Endometrial microvascular endothelial cells (primary cell): Measurements from ENCODE around the gene NTM. TPM values are rescaled to one million over a fixed set of nuclear protein-coding genes. Genes with fewer than 3 reads are reported as not detected.
"Not testable (repeated sequence)": the region's sequence is repeated elsewhere in the genome, so short reads cannot be mapped to it uniquely, and the experiment has no call there.

Source experiments
- in situ Hi-C: cut with HindIII; loops from 2 replicates; pipeline ENCODE4 v1.10.0; 2017; ENCODE audit warnings: low sequenced_read_pairs, low pct_unique_long_range_greater_than_20kb; ENCODE audit errors: inconsistent ontology term
- total RNA-seq: library from RNA; depleted of rRNA; stranded (reverse); fragments of >200 nt; gene quantifications from one replicate; pipeline ENCODE4 v1.2.3, GENCODE V29; 2015; ENCODE audit errors: inconsistent ontology term

Gene NTM
- total RNA-seq, 1 donor from 2014 or later, result 4.3 TPM

DNA sequence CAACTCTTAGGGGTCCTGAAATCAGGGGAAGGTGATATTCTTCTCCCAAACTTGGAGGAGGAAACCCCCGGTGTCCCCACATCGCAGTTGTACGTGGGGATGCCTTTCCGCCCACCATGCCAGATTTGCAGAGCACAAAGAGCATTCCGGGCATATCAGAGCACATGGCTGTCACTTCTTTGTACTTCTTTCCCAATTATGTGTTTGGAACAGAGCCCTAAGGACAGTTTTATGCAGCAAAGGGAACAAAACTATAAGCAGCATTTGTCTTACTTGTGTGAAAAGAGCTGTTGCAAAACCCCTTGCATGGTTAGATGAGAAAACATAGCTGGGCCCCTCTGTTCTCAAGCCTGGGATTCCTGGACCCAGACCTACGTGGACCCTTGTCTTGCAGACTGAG, 41.2 kb downstream of the NTM start:
- in situ Hi-C loops, result no loop called here

GRCh38 chr11:131412061-131412460, 41.6 kb downstream of the NTM start:
- in situ Hi-C loops, result no loop called here

- in situ Hi-C loops, result no loop called here
Observed at GRCh38 chr11:131413217-131413616, 42.8 kb downstream of the NTM start.

- in situ Hi-C loops, result no loop called here
Observed at GRCh38 chr11:131418189-131418588, 47.8 kb downstream of the NTM start.

- in situ Hi-C loops, result no loop called here
Observed at GRCh38 chr11:131421066-131421855, 50.8 kb downstream of the NTM start.

GRCh38 chr11:131422029-131422428, 51.6 kb downstream of the NTM start:
- in situ Hi-C loops, result no loop called here

DNA sequence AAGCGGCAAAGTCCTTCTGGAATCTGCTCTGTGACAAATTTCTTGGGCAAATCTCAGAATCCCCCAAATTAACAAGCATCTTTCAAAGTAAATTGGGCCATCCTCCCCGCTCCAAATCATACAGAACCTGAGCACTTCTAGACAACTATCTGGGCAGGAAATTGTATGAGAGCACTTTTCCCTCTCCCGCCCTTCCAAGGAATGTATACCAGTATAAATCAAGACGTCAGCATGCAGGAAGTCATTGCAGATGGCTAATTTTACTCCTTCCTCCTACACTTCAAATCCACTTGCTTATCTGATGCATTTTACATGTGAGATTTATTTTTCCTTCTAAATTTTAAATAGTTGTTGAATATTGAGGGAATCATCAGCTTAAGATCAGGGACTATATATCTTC, 52.1 kb downstream of the NTM start:
- in situ Hi-C loops, result no loop called here

- in situ Hi-C loops, result no loop called here
Observed at GRCh38 chr11:131423688-131424087, 53.3 kb downstream of the NTM start.

GRCh38 chr11:131424257-131424876, 54.0 kb downstream of the NTM start:
- in situ Hi-C loops, result not testable (repeated sequence)

DNA sequence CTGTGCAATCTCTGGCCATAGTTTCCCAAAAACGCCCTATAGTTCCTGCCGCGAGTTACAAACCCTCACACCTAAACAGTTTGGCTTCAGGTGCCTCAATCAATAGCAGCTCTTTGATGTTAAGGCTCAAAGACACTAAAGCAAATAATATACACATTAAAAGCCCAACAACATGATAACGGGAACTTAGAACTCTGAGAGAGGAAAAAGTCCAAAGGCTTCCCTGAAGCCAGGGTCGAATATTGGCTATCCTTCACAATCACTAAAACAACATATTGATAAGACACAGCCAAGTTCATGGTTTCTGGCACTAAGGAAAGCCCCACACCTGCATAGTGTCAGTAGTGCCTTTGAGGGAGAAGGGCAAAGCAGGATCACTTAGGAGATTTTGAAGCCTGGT, 54.9 kb downstream of the NTM start:
- in situ Hi-C loops, result no loop called here

DNA sequence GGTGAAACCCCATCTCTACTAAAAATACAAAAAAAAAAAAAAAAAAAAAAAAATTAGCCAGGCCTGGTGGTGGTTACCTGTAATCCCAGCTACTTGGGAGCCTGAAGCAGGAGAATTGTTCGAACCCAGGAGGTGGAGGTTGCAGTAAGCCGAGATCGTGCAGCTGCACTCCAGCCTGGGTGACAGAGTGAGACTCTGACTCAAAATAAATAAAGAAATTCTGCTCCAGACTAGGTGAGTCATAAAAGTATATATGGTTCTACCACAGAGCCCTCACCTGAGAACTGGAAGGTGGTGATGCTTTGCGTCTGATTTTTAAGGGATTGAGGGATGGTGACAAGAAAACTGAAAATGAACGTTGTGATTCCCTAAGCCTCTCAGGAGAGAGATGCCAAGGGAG, 58.4 kb downstream of the NTM start:
- in situ Hi-C loops, result no loop called here

DNA sequence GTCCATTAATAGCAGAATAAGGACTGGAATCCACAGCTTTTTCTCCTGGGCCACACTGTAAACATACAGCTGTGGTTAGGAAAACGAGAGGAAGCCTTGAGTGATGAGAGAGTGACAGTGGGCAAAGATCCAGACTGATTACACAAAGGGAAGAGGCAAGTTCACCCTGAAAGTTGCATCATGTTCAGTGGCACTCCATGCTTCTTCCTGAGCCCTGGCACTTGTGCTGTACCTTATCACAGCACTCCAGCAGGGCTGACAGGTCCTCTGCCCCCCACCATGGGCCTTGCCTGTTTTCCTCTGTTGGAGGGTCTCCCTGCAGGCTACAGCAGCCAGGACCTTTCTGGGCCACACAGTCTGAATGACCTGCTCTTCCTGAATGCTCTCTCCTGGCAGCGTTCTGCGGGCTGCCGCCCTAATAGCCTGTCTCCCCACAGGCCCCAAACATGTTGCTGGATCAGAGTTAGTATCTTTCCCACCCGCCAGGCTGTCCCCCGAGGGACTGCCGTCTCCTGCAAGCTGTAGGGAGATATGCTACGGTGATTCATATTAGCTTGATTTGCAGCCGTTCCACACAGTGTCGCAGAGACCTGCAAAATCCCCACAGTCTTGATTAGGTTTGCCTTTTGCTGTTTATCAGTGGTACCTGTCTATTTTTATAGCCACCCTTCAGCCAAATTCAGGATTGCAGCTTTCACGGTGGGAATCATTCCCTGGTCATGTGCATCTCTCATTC, 60.2 kb downstream of the NTM start:
- in situ Hi-C loops, result no loop called here

DNA sequence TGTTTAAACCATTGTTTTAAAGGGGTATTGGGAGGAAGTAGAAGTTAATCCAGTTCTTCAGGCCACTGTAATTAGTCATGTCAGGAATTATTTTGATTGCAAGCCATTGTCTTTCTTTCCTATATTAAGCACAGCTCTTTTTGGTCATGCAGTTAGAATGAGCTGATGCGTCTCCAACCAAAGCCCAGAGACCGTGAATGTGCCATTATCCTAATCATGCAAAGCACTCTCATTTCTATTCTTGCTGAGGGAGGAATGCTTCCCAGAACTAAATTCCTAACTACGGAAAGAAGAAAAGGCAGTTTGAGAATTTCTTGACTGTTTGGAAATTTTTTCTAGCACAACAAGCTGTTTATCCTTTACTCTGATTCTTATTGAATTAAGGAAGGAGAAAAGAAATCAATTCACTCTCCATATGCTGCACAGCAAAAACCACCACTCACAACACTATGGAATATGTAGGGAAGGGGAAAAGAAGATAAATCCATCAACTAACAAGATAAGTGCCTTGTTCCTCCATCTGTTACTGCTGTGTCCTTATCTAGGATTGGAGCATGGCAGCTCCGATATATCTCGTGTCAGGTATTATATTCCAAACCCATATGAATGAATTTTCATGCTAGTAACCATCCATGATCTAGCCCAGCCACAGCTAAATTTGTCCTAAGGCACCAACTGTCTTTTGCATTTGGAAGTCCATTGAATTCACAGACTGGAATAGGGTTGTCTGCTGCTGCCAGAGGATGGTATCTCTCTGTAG, 70.8 kb downstream of the NTM start:
- in situ Hi-C loops, result no loop called here

- in situ Hi-C loops, result no loop called here
Observed at GRCh38 chr11:131446590-131447275, 76.3 kb downstream of the NTM start.

- in situ Hi-C loops, result no loop called here
Observed at GRCh38 chr11:131447277-131447815, 76.9 kb downstream of the NTM start.

- in situ Hi-C loops, result no loop called here
Observed at GRCh38 chr11:131447898-131448297, 77.5 kb downstream of the NTM start.

DNA sequence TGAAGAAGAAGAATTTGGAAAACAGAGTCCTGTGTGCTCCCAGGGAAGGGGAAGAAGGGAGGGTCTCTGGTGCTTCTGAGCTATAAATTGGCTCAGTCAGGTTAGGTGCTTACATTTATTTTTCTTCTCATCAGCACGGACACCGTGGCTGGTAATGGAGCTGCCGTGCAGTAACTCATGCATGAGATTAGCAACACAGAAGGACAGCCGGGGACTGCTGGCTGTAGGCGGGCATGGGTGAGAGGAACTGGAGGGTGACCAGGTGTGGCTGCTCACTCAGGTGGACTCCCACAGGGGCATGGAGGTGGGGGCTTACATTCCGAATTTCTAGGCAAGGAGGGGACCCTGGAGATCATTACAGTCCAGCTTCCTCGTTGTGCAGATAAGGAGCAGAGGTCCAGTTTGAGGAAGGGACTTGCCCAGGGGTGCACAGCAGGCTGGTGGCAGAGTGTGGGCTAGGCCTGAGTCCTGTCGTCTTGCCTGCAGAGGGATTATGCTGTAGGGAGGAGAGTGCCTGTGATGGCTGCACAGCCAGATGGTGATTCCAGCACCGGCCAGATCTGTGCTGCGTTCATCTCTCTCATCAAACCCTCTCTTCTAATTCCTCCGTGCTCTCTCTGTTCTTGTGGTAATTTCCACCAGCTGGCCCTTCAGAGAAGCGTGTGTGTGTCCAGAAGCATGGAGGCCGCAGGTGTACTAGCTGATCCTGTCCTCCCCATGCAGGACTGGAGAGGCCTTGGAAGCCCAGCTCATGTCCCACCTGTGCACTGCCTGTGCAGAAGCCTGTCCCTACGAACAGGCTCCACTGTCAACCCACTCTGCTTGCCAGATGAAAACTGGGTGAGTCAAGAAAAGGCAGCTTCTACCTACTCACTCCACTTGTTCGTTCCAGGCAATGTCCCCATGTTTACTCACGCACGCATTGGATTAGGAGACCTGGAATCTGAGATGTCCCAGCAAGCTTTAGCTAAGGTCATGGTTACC, 78.9 kb downstream of the NTM start:
- in situ Hi-C loops, result no loop called here
